GM21390 (cell line): ENCODE measurements around the gene R3HDM2.
"Not testable (repeated sequence)": the region's sequence is repeated elsewhere in the genome, so short reads cannot be mapped to it uniquely, and the experiment has no call there.

Source experiments
- ATAC-seq: cut with Tn5 transposase; IDR thresholded peaks from one replicate; pipeline ENCODE4 v1.9.1; 2021; ENCODE audit not compliant: unreplicated experiment

Gene R3HDM2

GRCh38 chr12:57454213-57454565 lies 23.3 kb upstream of the R3HDM2 start:
- no peak for ATAC-seq

- ATAC-seq: peak; percentile 51
These were observed 22.2 kb upstream of the R3HDM2 start for GRCh38 chr12:57452937-57453509.

- peak; percentile 11 for ATAC-seq
These were observed 21.5 kb upstream of the R3HDM2 start for GRCh38 chr12:57452181-57452936.

GRCh38 chr12:57451233-57451778 lies 20.5 kb upstream of the R3HDM2 start:
- ATAC-seq: no peak

GRCh38 chr12:57450057-57450456 lies 19.2 kb upstream of the R3HDM2 start:
- no peak for ATAC-seq

GRCh38 chr12:57449375-57449774 lies 18.5 kb upstream of the R3HDM2 start:
- ATAC-seq: no peak

- no peak for ATAC-seq
These were observed 17.8 kb upstream of the R3HDM2 start for GRCh38 chr12:57448669-57449068.

- no peak for ATAC-seq
These were observed 15.6 kb upstream of the R3HDM2 start for GRCh38 chr12:57446292-57446960.

GRCh38 chr12:57444744-57445143 lies 13.9 kb upstream of the R3HDM2 start:
- no peak for ATAC-seq

- ATAC-seq: not testable (repeated sequence)
These were observed 13.5 kb upstream of the R3HDM2 start for GRCh38 chr12:57444337-57444736.

- ATAC-seq: no peak
These were observed 11.1 kb upstream of the R3HDM2 start for GRCh38 chr12:57441846-57442427.

GRCh38 chr12:57441393-57441792 lies 10.6 kb upstream of the R3HDM2 start:
- not testable (repeated sequence) for ATAC-seq

GRCh38 chr12:57439762-57440266 lies 9.0 kb upstream of the R3HDM2 start:
- ATAC-seq: no peak

GRCh38 chr12:57438400-57438799 lies 7.6 kb upstream of the R3HDM2 start:
- no peak for ATAC-seq

- ATAC-seq: no peak
These were observed 4.5 kb upstream of the R3HDM2 start for GRCh38 chr12:57435293-57435692.

- no peak for ATAC-seq
These were observed 3.8 kb upstream of the R3HDM2 start, which contains the start of gene INHBC for GRCh38 chr12:57434517-57435223. TSS of gene INHBC (plus strand) at chr12:57434784. CDS start at chr12:57434887, 103 bp downstream.

- ATAC-seq: no peak
These were observed 2.5 kb upstream of the R3HDM2 start for GRCh38 chr12:57433370-57433769.

- no peak for ATAC-seq
These were observed 878 bp upstream of the R3HDM2 start for GRCh38 chr12:57431654-57432188.

GRCh38 chr12:57430112-57430930 lies 522 bp downstream of the R3HDM2 start:
- peak; percentile 42 for ATAC-seq
